ENCODE results near the gene STXBP1. TPM values are rescaled to one million over a fixed set of nuclear protein-coding genes. Genes with fewer than 3 reads are reported as not detected.

Gene STXBP1
- polyA plus RNA-seq, 3 donors: 0.27 to 0.59 TPM; not detected in 1

GRCh38 chr9:127633216-127633862, 21.3 kb downstream of the STXBP1 start:
- no peak overlapping the region for H3K4me3 ChIP-seq (replicated peaks in 1 of 3; ENCODE audit: low read depth in 2 of 3, low read length in 3 of 3)
- DNase-seq: no peak
- no peaks in the 10 kb centered on the region for H3K27me3 ChIP-seq (ENCODE audit: control insufficient read depth in 2 of 2, insufficient read depth in 2 of 2, low read length in 2 of 2)
- no peaks in the 10 kb centered on the region for H4K20me1 ChIP-seq (ENCODE audit: insufficient read depth, low read length)
- no peaks in the 10 kb centered on the region for H3K4me1 ChIP-seq (ENCODE audit: control insufficient read depth in 1 of 2, insufficient read depth in 2 of 2, low read length in 2 of 2)
- H3K9ac ChIP-seq (ENCODE audit: insufficient read depth, low read length, poor library complexity, severe bottlenecking): no peak overlapping the region
- no peak overlapping the region for H3K4me2 ChIP-seq (replicated peaks; ENCODE audit: extremely low read depth, low read length, poor library complexity, severe bottlenecking)
- no peaks in the 10 kb centered on the region for H3K79me2 ChIP-seq (ENCODE audit: insufficient read depth, low read length)
- WGBS (ENCODE audit: insufficient coverage): 100% methylated on average over 4 of the region's 13 CpGs
- H2AFZ ChIP-seq (ENCODE audit: insufficient read depth, low read depth, low read length, poor library complexity, severe bottlenecking): no peak overlapping the region
- Mint-ChIP-seq H3K4me1 (peaks cover 3% of the 10 kb centered on the region), H3K4me3 (no peak overlapping the region), H3K36me3 (no peaks in the 10 kb centered on the region), H3K9me3 (peaks cover 0 to 3% (median 0%) of the 10 kb centered on the region in 7 donors), H3K27me3 (ENCODE audit: low read depth in 3 of 3) (peaks cover 4 to 10% (median 6%) of the 10 kb centered on the region in 3 donors), H3K27ac (peak overlapping the region in 1 of 7 donors; percentile 12)
- H3K36me3 ChIP-seq (replicated peaks in 1 of 2; ENCODE audit: control insufficient read depth in 1 of 2, insufficient read depth in 2 of 2, low read length in 2 of 2): no peaks in the 10 kb centered on the region
- H3K9me3 ChIP-seq (replicated peaks in 1 of 2; ENCODE audit: control insufficient read depth in 1 of 2, insufficient read depth in 1 of 2, low read length in 2 of 2): no peaks in the 10 kb centered on the region
- intact Hi-C loops (cut with micrococcal nuclease): no loop called here
- no peak overlapping the region for H3K27ac ChIP-seq (ENCODE audit: low read depth in 1 of 2, low read length in 2 of 2)
- no peak for TF ChIP-seq CTCF (IDR thresholded peaks at IDR 0.05)

GRCh38 chr9:127634021-127634420, 21.9 kb downstream of the STXBP1 start:
- Mint-ChIP-seq H3K36me3 (no peaks in the 10 kb centered on the region), H3K27me3 (ENCODE audit: low read depth in 3 of 3) (peaks cover 4 to 11% (median 6%) of the 10 kb centered on the region in 3 donors), H3K4me3 (no peak overlapping the region), H3K4me1 (peaks cover 3% of the 10 kb centered on the region), H3K27ac (no peak overlapping the region), H3K9me3 (peaks cover 0 to 3% (median 0%) of the 10 kb centered on the region in 7 donors)
- DNase-seq: no peak
- H3K36me3 ChIP-seq (replicated peaks in 1 of 2; ENCODE audit: control insufficient read depth in 1 of 2, insufficient read depth in 2 of 2, low read length in 2 of 2): no peaks in the 10 kb centered on the region
- no peaks in the 10 kb centered on the region for H3K4me1 ChIP-seq (ENCODE audit: control insufficient read depth in 1 of 2, insufficient read depth in 2 of 2, low read length in 2 of 2)
- 80% methylated on average over 5 of the region's 7 CpGs for WGBS (ENCODE audit: insufficient coverage)
- no peak overlapping the region for H3K27ac ChIP-seq (ENCODE audit: low read depth in 1 of 2, low read length in 2 of 2)
- H4K20me1 ChIP-seq (ENCODE audit: insufficient read depth, low read length): no peaks in the 10 kb centered on the region
- no peaks in the 10 kb centered on the region for H3K27me3 ChIP-seq (ENCODE audit: control insufficient read depth in 2 of 2, insufficient read depth in 2 of 2, low read length in 2 of 2)
- intact Hi-C loops (cut with micrococcal nuclease): no loop called here
- H3K9ac ChIP-seq (ENCODE audit: insufficient read depth, low read length, poor library complexity, severe bottlenecking): no peak overlapping the region
- no peak overlapping the region for H3K4me3 ChIP-seq (replicated peaks in 1 of 3; ENCODE audit: low read depth in 2 of 3, low read length in 3 of 3)
- no peaks in the 10 kb centered on the region for H3K9me3 ChIP-seq (replicated peaks in 1 of 2; ENCODE audit: control insufficient read depth in 1 of 2, insufficient read depth in 1 of 2, low read length in 2 of 2)
- H3K79me2 ChIP-seq (ENCODE audit: insufficient read depth, low read length): no peaks in the 10 kb centered on the region
- no peak for TF ChIP-seq CTCF (IDR thresholded peaks at IDR 0.05)
- no peak overlapping the region for H2AFZ ChIP-seq (ENCODE audit: insufficient read depth, low read depth, low read length, poor library complexity, severe bottlenecking)
- H3K4me2 ChIP-seq (replicated peaks; ENCODE audit: extremely low read depth, low read length, poor library complexity, severe bottlenecking): no peak overlapping the region
